ENCODE data around the gene MCF2L. TPM values are rescaled to one million over a fixed set of nuclear protein-coding genes. Genes with fewer than 3 reads are reported as not detected.

The MCF2L gene
- total RNA-seq, 3 donors from 2014 or later: 33.4 to 77.3 (median 38.6) TPM

GRCh38 chr13:113089693-113090414 is 120.8 kb downstream of the MCF2L start:
- H3K36me3 ChIP-seq: peaks cover 6% of the 10 kb centered on the region
- H3K4me3 ChIP-seq: no peak overlapping the region
- no peaks in the 10 kb centered on the region for H3K9me3 ChIP-seq
- no peaks in the 10 kb centered on the region for H3K27me3 ChIP-seq
- DNase-seq (ENCODE audit: low spot score in 2 of 2): no peak
- no peaks in the 10 kb centered on the region for H3K4me1 ChIP-seq
- TF ChIP-seq POLR2A (IDR thresholded peaks at IDR 0.05): no peak
- no peak for TF ChIP-seq POLR2AphosphoS5 (IDR thresholded peaks at IDR 0.05)
- no peak for TF ChIP-seq CTCF (IDR thresholded peaks at IDR 0.05)
- no peak overlapping the region for H3K27ac ChIP-seq
- intact Hi-C loops (cut with DNase I; ENCODE audit: low total_unique reads): loop anchor here (1.0 kb wide), 1 partner anchor 28 kb away; no protein-coding TSS in a partner anchor

- Histone ChIP-seq H3K4me1 (no peaks in the 10 kb centered on the region), H3K27me3 (no peaks in the 10 kb centered on the region), H3K9me3 (no peaks in the 10 kb centered on the region), H3K36me3 (peaks cover 6% of the 10 kb centered on the region), H3K27ac (no peak overlapping the region), H3K4me3 (no peak overlapping the region)
- TF ChIP-seq POLR2AphosphoS5 (IDR thresholded peaks at IDR 0.05) (no peak), CTCF (IDR thresholded peaks at IDR 0.05) (no peak), POLR2A (IDR thresholded peaks at IDR 0.05) (no peak)
- no peak for DNase-seq (ENCODE audit: low spot score in 2 of 2)
- intact Hi-C loops (cut with DNase I; ENCODE audit: low total_unique reads): loop anchor here (1.0 kb wide), 1 partner anchor 28 kb away; no protein-coding TSS in a partner anchor
Observed at GRCh38 chr13:113090415-113090770, 121.4 kb downstream of the MCF2L start.

GRCh38 chr13:113090806-113091205 is 121.8 kb downstream of the MCF2L start:
- no peak overlapping the region for H3K27ac ChIP-seq
- intact Hi-C loops (cut with DNase I; ENCODE audit: low total_unique reads): loop anchor here (1.0 kb wide), 1 partner anchor 29 kb away; no protein-coding TSS in a partner anchor
- H3K4me3 ChIP-seq: no peak overlapping the region
- no peak for DNase-seq (ENCODE audit: low spot score in 2 of 2)
- H3K27me3 ChIP-seq: no peaks in the 10 kb centered on the region
- no peaks in the 10 kb centered on the region for H3K9me3 ChIP-seq
- peaks cover 6% of the 10 kb centered on the region for H3K36me3 ChIP-seq
- no peak for TF ChIP-seq POLR2A (IDR thresholded peaks at IDR 0.05)
- TF ChIP-seq CTCF (IDR thresholded peaks at IDR 0.05): no peak
- no peaks in the 10 kb centered on the region for H3K4me1 ChIP-seq

GRCh38 chr13:113091211-113091771 is 122.3 kb downstream of the MCF2L start:
- H3K9me3 ChIP-seq: no peaks in the 10 kb centered on the region
- H3K36me3 ChIP-seq: peaks cover 6% of the 10 kb centered on the region
- no peak overlapping the region for H3K27ac ChIP-seq
- DNase-seq (ENCODE audit: low spot score in 2 of 2): no peak
- no peaks in the 10 kb centered on the region for H3K27me3 ChIP-seq
- no peak for TF ChIP-seq CTCF (IDR thresholded peaks at IDR 0.05)
- TF ChIP-seq POLR2A (IDR thresholded peaks at IDR 0.05): no peak
- no peak for TF ChIP-seq POLR2AphosphoS5 (IDR thresholded peaks at IDR 0.05)
- H3K4me3 ChIP-seq: no peak overlapping the region
- intact Hi-C loops (cut with DNase I; ENCODE audit: low total_unique reads): no loop called here
- no peaks in the 10 kb centered on the region for H3K4me1 ChIP-seq

Measured in breast epithelium (tissue), 4 donors.